IPS DF 6.9 (cell line): ENCODE results near the gene PSMC5.

Experiments
- DNase-seq: peaks from one replicate; pipeline ENCODE4 v3.0.0-alpha.2; 2013; ENCODE audit warnings: low read depth, low spot score
- H3K27ac ChIP-seq: one replicate; pipeline ENCODE4 v1.5.1; 2013; ENCODE audit warnings: low read length, control low read depth
- H3K27me3 ChIP-seq: 2 replicates; pipeline ENCODE4 v1.6.1; 2013; ENCODE audit warnings: mild to moderate bottlenecking, low read length; ENCODE audit not compliant: control insufficient read depth, insufficient read depth
- H3K36me3 ChIP-seq: 2 replicates; pipeline ENCODE4 v1.6.1; 2013; ENCODE audit warnings: low read length; ENCODE audit not compliant: control insufficient read depth, insufficient read depth
- H3K4me1 ChIP-seq: 2 replicates; pipeline ENCODE4 v1.6.1; 2013; ENCODE audit warnings: low read length; ENCODE audit not compliant: control insufficient read depth, insufficient read depth
- H3K4me3 ChIP-seq: 2 replicates; pipeline ENCODE4 v1.5.1; 2013; ENCODE audit warnings: mild to moderate bottlenecking, low read length
- H3K9me3 ChIP-seq: 2 replicates; pipeline ENCODE4 v1.6.1; 2013; ENCODE audit warnings: low read length, inconsistent platforms; ENCODE audit not compliant: control insufficient read depth, insufficient read depth
- WGBS: extraction: QIAGEN DNeasy Blood & Tissue Kit; methylation state at CpG from one replicate; pipeline ENCODE4 v1.1.7; 2013; ENCODE audit warnings: mixed read lengths, missing lambda C conversion rate; ENCODE audit not compliant: insufficient read length, insufficient coverage; 5-methylcytosine and 5-hydroxymethylcytosine counted together

PSMC5 gene

GRCh38 chr17:63798572-63799106, 28.6 kb upstream of the PSMC5 start:
- DNase-seq: no peak
- no peak overlapping the region for H3K4me3 ChIP-seq
- H3K9me3 ChIP-seq: no peaks in the 10 kb centered on the region
- peaks cover 31% of the 10 kb centered on the region; the same call in 1 of the 2 replicates for H3K36me3 ChIP-seq
- H3K4me1 ChIP-seq: no peaks in the 10 kb centered on the region
- H3K27ac ChIP-seq: no peak overlapping the region
- no CpG with 5 or more reads among the region's 3 CpGs for WGBS
- no peaks in the 10 kb centered on the region for H3K27me3 ChIP-seq

GRCh38 chr17:63800783-63801182, 26.4 kb upstream of the PSMC5 start:
- no peaks in the 10 kb centered on the region for H3K27me3 ChIP-seq
- WGBS: no CpG with 5 or more reads among the region's 1 CpG
- no peaks in the 10 kb centered on the region for H3K9me3 ChIP-seq
- H3K27ac ChIP-seq: no peak overlapping the region
- H3K36me3 ChIP-seq: peaks cover 22% of the 10 kb centered on the region; the same call in 1 of the 2 replicates
- H3K4me1 ChIP-seq: no peaks in the 10 kb centered on the region
- DNase-seq: no peak
- no peak overlapping the region for H3K4me3 ChIP-seq

GRCh38 chr17:63804328-63804727, 22.9 kb upstream of the PSMC5 start:
- Histone ChIP-seq H3K27me3 (no peaks in the 10 kb centered on the region), H3K36me3 (peaks cover 28% of the 10 kb centered on the region; the same call in 1 of the 2 replicates), H3K27ac (no peak overlapping the region), H3K4me1 (no peaks in the 10 kb centered on the region), H3K9me3 (no peaks in the 10 kb centered on the region), H3K4me3 (no peak overlapping the region)
- no CpG with 5 or more reads among the region's 1 CpG for WGBS
- no peak for DNase-seq

- Histone ChIP-seq H3K4me1 (no peaks in the 10 kb centered on the region), H3K27me3 (no peaks in the 10 kb centered on the region), H3K4me3 (no peak overlapping the region), H3K27ac (no peak overlapping the region), H3K9me3 (no peaks in the 10 kb centered on the region), H3K36me3 (peaks cover 26% of the 10 kb centered on the region; the same call in 1 of the 2 replicates)
- no CpG with 5 or more reads among the region's 2 CpGs for WGBS
- no peak for DNase-seq
Observed at GRCh38 chr17:63805591-63805990, 21.6 kb upstream of the PSMC5 start.

GRCh38 chr17:63809970-63810369, 17.3 kb upstream of the PSMC5 start:
- DNase-seq: no peak
- H3K4me1 ChIP-seq: no peaks in the 10 kb centered on the region
- no peaks in the 10 kb centered on the region for H3K9me3 ChIP-seq
- peaks cover 50% of the 10 kb centered on the region; the same call in 1 of the 2 replicates for H3K36me3 ChIP-seq
- no CpG with 5 or more reads among the region's 9 CpGs for WGBS
- no peaks in the 10 kb centered on the region for H3K27me3 ChIP-seq
- no peak overlapping the region for H3K4me3 ChIP-seq
- no peak overlapping the region for H3K27ac ChIP-seq

- no peak for DNase-seq
- no peaks in the 10 kb centered on the region for H3K27me3 ChIP-seq
- H3K4me3 ChIP-seq: no peak overlapping the region
- H3K36me3 ChIP-seq: peaks cover 68% of the 10 kb centered on the region
- H3K9me3 ChIP-seq: no peaks in the 10 kb centered on the region
- H3K27ac ChIP-seq: no peak overlapping the region
- no peaks in the 10 kb centered on the region for H3K4me1 ChIP-seq
- no CpG with 5 or more reads among the region's 2 CpGs for WGBS
Observed at GRCh38 chr17:63816123-63816522, 11.1 kb upstream of the PSMC5 start.

- H3K27ac ChIP-seq: no peak overlapping the region
- no peak for DNase-seq
- no peaks in the 10 kb centered on the region for H3K27me3 ChIP-seq
- no peaks in the 10 kb centered on the region for H3K4me1 ChIP-seq
- H3K4me3 ChIP-seq: no peak overlapping the region
- peaks cover 69% of the 10 kb centered on the region for H3K36me3 ChIP-seq
- no peaks in the 10 kb centered on the region for H3K9me3 ChIP-seq
- WGBS: no CpG with 5 or more reads among the region's 4 CpGs
Observed at GRCh38 chr17:63816669-63817068, 10.6 kb upstream of the PSMC5 start.

GRCh38 chr17:63817736-63818385, 9.4 kb upstream of the PSMC5 start:
- WGBS: no CpG with 5 or more reads among the region's 27 CpGs
- Histone ChIP-seq H3K9me3 (no peaks in the 10 kb centered on the region), H3K36me3 (peaks cover 67% of the 10 kb centered on the region), H3K27me3 (no peaks in the 10 kb centered on the region), H3K4me3 (no peak overlapping the region), H3K4me1 (no peaks in the 10 kb centered on the region), H3K27ac (no peak overlapping the region)
- DNase-seq: no peak

GRCh38 chr17:63819131-63819530, 8.1 kb upstream of the PSMC5 start:
- WGBS: 100% methylated on average over 1 of the region's 6 CpGs
- Histone ChIP-seq H3K36me3 (peaks cover 68% of the 10 kb centered on the region), H3K4me1 (no peaks in the 10 kb centered on the region), H3K4me3 (no peak overlapping the region), H3K27me3 (no peaks in the 10 kb centered on the region), H3K27ac (no peak overlapping the region), H3K9me3 (no peaks in the 10 kb centered on the region)
- DNase-seq: no peak

GRCh38 chr17:63819585-63820537, 7.4 kb upstream of the PSMC5 start:
- Histone ChIP-seq H3K4me3 (no peak overlapping the region), H3K27me3 (no peaks in the 10 kb centered on the region), H3K4me1 (no peaks in the 10 kb centered on the region), H3K36me3 (peaks cover 67% of the 10 kb centered on the region), H3K9me3 (no peaks in the 10 kb centered on the region), H3K27ac (no peak overlapping the region)
- DNase-seq: no peak
- no CpG with 5 or more reads among the region's 21 CpGs for WGBS
